Activated CD4-positive, alpha-beta T cell treated with anti-CD3 and anti-CD28 coated beads for 48 hours (primary cell): Measurements from ENCODE around the gene ETV3L.

Source experiments
- DNase-seq: peaks from one replicate; pipeline ENCODE4 v3.0.0-alpha.2; 2020

Gene ETV3L

DNA sequence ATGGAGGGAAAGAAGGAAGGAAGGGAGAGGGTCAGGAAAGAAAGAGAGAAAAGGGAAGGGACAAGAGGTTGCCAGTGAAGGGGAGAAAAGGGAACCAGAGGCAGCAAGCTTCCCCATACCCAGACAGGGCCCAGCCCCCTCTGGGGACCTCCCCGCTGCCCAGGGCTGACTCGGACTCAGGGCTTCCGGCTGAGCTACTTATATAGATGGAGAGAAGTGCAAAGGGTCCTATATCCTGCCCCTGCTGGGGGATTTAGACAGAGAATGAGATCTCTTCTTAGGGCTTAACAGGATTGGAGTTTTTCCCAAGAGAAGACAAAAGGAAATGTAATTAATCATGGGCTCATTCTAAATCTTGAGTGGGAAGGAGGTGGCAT lies at the start of gene ETV3L:
Gene ETV3L, minus strand, starts transcription at position 176 of the 377 bp plus-strand sequence. CDS start 285 bp downstream, outside the sequence.
- no peak for DNase-seq

DNA sequence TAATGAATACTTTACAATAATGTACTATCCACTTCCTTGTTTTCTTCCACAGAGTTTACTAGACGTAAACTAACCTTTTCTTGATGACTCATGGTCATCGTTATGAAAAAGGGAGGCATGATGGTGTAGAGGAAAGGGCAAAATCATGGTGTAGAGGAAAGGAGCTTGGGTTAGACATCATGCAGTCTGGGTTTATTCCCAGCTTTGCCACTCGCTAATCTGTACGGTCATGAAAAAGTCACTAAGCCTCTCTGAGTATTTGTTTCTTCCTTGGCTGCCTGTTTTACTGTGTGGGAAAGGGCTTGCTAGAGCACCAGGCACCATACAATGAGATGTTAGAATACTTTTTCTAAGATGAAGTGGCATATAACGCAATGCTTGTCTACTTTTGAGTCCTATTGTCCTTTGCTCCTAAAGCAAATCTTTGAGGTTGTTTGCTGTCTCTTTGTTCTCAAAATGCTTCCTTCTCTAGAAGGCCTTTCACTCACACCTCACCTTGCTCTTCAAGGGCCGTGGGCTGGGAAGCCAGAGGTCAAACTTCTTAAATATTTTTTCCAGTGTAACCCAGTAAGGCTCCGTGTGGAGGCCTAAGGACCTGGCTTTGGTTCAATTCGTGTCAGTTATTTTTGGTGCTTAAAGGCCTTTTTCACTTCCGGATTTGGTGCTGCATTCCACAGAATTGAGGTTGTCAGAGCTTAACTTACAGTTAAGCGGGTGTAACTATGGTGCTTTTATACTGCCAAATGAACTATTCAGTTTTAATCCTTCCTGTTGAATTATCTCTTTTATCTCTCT lies 48.5 kb upstream of the ETV3L start:
- no peak for DNase-seq

DNA sequence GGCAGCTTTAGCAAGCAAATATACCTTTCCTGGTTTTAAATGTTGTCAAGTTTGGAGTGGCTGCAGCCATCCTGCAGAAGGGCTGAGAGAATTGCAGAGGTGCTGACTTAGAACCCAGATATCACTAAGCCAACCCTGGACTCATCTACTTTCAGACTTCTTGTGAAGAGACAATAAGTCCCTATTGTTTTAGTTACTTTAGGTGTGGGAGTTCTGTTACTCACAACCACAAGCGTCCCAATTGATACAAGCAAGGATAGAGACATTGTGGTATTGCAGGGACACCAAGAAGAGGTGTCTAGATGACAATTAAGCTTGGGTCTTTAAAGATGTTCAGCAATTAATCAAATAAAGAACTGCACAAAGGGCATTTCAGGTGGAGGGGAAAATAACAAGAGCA lies 47.4 kb upstream of the ETV3L start:
- no peak for DNase-seq

DNA sequence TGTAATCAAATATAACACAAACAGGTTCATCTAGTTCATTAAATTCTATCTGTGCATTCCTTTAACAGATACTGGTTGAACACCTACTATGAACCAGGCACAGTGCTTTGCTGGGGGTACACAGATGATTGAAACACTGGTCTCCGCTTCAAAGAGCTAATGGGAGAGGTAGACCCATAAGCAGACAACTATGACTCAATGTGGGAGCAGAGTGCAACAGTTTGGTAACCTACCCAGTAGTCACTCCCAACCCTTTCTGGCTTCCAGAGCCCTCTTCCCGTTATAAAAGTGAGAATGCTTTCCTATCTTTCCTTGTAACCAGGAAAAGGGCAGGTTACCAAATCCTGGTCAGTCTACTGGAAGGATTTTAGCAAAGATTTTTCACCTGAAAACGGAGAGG lies 46.6 kb upstream of the ETV3L start:
- DNase-seq, result no peak

DNA sequence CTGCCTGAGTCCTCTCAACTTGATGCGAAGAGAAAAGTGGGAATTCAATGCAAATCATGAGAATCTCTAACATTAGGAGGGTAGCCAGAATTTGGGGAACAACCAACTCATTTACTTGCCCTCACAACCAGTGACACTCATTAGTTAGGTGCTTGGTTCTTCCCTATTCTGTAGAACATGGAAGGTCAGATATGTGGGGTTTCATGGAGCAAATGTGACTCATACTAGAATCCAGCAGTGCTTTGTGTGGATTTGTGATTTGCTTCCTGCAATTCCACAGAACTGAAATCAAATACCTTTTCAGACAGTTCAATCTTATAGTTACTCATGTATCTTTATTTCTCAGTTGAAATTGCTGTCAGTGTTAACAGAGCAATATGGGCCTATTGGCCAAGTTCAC lies 45.5 kb upstream of the ETV3L start:
- no peak for DNase-seq

DNA sequence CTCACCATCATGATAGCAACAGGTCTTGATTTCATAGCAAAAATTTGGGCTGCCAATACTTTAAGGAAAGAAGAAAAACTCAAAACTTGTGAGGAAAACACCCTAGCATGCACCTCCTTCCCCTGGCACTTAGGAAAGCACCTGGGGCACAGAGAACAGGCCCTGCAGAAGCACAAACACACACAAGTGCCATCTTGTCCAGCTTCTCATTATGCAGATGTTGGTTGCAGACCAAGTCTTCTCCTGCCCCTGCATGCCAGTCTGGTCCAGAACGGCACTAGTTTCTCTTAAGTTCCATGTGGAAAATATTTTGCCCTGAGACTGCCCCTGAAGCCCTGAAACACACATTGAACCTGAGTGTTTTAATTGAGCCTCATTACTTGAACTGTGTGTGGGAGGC lies 44.9 kb upstream of the ETV3L start:
- no peak for DNase-seq

DNA sequence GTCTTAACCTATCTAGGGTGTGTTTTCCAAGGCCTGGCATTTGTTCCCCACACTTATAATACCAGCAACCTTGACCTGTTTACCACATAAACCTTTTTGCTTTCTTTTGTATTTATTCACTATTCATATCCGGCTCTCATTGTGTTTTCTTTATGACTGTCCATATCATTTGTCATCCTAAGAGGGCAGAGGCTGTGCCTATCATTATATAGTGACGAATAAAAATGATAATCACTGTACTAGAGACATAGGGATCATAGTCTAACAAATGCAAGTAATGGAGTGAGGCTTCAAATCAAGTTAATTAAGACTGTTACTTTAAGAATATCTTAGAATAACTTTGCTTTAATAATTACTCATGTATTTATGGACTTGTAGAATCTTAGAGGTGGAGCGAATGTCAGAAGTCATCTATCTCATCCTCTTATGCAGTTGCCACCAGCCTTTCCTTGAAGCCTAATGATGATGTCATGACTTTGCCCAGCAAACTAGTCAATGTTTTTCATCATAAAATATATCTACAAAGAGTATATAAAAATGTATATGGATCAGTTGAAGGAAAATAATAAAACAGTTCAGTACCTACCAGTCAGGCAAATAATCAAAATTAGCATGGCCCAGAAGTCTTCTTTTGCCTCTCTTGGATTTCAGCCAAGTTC lies 43.3 kb upstream of the ETV3L start:
- DNase-seq, result no peak

DNA sequence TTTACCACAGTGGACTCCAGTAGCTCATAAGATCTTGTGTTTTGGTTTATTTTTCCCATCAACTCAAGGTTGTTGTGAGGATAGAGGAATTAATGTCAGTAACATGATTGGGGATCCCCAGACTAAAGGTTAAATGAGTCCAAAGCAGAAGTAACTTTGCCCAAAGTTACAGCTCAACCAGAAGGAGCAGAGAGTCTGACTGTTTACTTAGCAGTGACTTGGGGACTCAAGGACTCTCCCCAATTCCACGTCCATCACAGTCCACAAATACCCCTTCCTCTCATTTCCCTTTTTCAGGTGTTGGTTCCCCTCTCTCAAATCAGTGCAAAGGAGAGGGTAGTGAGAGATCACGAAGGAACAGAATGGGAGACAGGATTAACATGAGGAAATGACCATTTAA lies 42.6 kb upstream of the ETV3L start:
- DNase-seq, result no peak

DNA sequence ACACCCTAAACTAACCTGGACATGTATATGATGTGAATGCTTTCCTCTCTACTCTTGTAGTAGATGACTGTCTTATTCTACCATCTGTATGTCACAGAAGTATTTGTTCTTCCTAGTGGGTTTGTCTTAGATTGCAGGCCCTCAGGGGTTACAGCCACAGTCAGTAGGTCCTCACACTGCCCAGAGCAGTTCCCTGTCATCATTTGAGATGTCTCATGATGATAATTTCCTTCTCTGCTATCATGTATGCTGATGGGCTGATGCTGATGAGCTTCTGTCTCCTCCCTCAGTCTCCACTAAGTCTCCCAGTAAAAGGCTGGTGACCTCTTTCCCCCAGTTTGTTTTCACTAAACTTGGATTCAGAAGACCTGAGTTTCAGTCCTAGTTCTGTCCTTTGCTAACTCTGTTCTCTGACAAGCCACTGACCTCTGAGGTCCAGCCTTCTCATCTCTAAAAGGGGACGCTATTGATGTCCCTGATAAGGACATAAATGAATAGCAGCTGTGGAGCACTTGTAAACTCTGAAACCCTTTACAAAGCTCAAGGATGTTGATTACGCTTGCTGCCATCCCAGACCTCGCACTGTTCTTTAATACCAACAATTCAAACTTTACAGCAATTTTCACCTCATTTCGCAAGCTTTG lies 41.7 kb upstream of the ETV3L start:
- DNase-seq, result no peak

DNA sequence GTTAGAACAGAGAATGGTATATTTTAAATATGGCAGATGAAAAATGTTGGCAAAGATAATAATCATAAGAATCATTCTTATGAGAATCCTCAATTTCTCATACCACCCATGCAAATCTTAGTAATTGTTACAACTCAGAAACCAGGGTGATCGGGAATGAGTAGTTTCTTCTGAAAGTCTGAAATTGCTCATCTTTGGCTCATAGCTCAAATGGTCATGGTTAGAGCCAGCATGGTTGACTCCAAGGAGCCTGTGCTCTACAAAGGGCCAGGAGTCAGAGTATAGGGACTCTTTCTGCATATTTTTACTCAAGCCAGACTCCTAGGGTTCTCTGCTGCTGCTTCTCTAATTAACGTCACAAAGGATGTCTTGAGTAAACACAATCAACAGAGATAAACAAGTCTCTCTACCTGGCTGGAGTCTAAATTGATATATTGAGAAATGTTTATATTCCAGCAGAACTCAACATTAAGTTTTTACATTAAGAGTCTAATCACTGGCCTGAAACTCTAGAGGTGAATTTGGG lies 40.5 kb upstream of the ETV3L start:
- DNase-seq, result peak; percentile 49

DNA sequence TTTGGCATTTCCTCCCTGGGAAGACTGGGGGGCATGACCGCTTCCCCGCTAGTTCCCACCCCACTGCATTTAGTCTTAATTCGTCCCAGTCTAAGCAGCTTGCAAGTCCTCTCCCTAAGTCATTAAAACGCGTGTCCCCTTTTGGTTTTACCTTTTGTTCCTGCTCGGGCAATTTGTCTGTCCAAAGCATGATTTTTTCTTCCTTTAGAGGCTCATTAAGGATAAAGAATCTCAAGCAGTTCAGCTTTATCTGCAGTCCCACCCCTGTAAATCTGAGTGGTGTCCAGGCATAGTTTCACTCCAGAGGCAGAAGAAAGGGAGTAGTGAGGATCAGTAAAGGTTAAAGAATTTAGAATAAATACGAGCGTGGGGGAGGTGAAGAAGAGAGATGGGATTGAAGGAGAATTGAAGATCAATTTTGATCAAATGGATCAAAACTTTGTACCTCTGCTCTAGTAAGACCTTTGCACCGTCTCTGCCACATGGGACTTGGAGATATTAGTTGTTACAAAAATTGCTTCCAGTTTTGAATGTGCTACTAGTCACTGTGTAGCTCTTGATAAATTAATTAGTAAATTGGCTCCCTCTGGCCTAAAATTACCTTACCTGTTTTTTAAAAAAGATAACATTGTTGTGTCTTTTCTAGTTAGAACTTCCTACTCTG lies 39.6 kb upstream of the ETV3L start:
- DNase-seq, result no peak

DNA sequence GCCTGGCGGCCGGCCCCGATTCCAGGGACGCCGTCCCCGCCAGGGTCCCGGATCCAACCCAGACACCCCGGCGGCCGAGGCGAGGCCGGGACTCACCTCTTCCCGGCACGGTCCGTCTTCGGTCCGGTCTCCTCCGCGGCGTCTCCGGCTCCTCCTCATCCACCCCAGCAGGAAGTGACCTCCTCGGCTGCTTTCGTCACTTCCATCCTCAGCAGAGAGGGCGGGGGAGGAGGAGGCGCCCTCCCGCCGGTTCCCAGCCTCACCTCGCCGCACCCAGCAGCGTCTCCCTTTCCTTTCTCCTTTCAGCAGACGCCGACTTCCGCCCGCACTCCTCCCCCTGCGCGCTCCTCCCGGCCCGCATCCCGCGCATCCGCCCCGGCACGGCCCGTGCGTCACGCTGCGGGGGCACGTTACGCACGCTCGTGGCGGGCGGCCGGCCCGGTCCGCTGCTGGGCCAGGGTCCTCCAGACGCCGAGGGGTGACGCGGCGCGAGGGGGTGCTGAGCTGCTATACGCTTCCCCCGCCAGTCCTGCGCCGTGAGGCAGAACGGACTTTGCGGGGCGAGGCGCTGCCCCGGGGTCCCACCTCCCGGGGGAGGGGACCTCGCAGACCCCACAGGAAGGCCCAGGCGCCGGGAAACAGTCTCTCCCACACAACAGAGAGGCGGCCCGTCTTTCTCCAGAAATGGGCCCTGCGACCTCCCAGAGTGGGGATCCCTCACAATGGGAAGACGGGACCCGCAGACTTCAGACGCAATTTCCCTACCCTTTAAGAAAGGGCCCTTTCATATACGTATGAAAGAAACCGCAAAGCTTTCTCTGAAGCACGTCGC lies 38.8 kb upstream of the ETV3L start, which contains the start of gene ETV3:
Gene ETV3, minus strand, starts transcription at position 176 of the 832 bp plus-strand sequence. CDS start 2,043 bp downstream, outside the sequence.
- DNase-seq, result peak; percentile 91

DNA sequence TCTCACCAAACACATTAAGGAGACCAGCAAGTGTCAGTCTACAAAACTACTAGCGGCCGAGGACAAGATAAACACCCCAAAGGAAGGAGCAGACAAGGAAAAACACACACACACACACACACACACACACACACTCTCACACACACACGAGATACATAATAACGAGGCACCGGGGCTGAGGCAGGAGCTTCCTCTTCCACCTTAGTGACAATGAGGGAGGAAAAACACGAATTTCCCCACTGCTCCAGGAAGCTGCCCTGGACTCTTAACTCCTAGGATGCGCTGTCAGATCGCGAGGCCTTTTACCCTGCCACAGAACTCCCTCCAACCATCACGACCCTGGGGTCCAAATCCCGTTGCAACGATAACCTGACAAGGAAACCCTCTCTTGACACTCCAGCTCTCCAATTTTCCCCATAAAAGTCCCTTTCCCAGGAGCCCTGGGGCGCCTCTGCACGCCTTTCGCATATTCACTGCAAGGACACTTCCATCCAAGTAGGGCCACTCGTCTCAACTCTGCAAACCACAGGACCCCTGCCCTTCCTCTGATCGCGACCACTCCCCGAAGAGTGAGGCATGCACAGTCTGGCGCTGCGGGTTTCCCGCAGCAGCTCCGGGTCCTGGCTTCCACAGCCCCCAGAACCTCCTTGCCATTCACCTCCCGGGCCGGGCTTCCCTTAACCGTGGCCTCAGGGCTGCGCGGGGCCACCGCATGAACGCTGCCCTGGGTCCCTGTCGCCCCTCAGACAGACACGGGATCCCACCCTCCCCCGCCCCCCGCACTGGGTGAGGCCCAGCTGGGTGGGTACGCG lies 38.0 kb upstream of the ETV3L start:
- no peak for DNase-seq

DNA sequence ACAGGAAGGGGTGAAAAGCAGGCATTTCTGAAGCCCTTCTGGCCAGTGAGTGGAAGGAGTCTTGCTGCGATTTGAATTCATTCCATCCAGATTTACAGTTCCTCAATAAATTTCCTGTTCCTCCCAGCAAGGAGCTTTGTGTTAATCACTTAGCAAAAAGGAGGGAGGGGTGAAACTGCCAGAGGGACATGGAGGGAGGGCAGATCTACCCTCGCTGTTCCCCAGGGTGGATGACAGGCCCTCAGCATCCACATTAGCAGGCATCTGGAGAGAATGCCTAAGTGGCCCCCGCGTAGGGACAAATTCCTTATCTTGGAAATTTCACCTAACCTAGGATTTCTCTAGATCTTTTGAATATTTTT lies 37.4 kb upstream of the ETV3L start:
- DNase-seq, result no peak

DNA sequence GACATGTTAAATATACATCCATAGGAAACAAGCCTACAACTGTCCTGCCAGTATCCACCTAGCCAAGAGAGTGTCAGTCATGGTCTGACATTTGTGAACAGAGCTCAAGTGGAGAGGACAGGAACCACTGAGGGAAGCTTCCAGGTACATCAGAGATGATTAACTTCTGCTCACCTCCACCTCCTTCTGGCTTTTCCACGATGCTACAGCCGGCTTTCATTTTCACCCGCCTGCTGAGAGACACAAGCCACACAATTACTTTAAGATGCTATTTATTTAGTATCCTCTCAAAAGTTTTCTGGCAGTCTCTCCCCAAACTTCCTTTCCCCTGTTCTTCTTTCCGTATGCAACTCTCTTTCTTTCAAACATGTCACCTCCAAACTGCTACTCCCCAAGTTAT lies 36.5 kb upstream of the ETV3L start:
- no peak for DNase-seq

DNA sequence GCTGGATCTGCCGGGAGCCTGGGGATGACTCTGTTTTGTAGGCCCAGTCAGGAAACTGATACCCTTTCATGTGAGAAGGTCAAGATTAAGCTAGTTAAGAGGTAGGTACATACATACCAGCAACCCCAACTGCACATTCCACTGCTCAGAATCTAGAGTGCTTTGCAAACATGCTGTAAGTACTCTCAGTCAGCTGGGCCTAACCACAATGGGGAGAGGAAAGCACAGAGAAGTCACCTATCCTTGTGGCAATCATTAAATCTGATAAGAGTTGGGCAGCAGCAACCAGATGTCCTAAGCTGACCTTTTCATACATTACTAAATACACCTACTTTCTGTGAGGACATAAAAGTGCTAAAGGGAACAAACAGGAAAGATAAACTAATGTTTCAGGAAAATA lies 36.0 kb upstream of the ETV3L start:
- DNase-seq, result no peak

DNA sequence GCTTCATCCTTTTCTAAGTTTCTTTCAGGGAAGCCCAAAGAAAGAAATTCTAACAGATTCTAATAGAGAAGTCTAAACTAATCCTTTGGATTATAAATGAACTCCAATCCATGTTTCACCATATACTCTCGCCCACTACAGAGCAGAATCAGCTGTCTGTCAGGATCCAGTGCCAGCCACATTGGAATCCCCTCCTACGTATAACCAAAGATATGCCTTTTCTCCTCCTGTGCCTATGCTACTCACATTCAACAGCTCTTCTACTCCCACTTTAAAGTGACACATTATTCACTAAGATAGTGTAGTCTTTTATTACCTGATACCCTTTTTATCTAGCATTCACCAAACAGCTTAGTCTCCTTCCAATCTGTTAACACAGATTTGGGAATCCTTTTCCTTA lies 35.5 kb upstream of the ETV3L start:
- no peak for DNase-seq

DNA sequence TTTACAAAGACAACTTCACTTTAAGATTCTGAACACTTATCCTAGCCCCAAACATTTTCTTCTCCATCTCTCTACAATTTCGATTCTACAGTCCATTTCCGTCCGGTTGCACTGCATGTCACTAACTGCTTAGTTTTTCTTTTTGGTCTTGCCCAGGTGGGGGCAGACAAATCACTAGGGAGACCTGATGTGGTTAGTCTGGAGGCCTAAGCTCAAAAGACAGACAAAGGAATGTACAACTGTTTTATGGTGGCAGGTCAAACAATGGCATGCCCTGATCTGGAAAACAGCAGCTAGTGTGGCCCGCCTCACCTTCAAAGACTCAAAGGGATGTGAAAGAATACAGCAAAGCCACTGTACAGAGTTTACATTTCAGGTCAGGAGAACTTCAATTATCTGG lies 34.8 kb upstream of the ETV3L start:
- DNase-seq, result no peak

DNA sequence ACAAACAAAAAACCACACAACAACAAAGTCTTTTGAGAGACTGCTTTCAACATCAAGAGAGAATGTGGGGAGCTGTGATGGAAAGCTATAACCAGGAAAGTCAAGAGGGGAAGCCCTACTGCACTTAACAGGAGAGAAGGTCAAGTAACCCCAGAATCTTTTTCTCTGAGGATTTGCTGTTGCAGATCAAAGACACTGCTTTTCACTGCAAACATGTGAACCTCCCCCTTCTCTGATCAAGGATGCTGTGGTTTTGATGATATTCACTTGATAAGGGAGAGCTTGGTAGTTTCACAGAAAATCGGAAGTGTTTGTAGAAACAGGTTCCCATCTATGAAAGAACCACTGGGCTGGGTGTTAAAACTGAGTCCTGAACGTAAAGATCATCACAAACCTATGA lies 33.8 kb upstream of the ETV3L start:
- DNase-seq, result no peak

DNA sequence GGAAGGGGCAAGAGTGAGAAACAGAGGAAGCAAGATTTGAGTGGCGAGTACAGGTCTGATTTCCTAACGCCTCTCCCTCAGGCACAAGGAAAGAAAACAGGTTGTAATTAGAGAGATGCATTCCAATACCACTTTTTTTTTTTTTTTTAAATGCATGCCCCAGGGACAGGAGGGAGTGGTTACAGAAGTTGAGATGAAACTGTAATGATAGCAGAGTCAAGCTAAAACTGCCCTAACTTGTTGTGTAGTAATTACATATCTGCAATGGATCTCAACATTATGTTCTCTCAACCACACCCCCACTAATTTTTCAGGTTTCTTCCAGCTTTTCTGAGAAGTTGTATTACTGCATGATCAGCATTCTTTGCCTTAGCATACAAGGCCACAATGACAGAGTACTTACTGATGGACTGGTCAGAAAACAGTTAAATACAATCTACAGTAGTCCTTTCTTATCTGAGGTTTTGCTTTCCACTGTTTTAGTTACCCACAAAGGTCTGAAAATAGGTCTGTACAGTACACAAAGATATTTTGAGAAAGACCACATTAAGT lies 33.1 kb upstream of the ETV3L start:
- DNase-seq, result no peak

DNA sequence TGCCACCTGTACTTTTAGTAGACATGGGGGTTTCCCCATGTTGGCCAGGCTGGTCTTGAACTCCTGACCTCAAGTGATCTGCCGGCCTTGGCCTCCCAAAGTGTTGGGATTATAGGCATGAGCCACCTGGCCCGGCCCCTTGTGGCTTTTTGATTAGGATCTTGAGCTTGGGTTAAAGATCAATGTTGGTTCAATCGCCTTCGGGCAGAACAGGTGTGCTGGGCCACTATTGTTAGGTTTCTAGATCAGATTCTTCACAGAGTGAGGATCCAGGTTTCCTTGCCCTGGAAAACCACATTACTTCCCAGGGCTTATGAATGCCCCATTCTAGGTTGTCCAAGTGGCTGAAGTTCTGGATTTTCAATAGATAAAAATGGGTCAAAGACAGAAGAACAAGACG lies 32.5 kb upstream of the ETV3L start:
- DNase-seq, result no peak
